Liver (tissue), 3 donors: ENCODE results near the gene UTP4.

Experiments used
- NR2F2 ChIP-seq: IDR thresholded peaks from 2 replicates; pipeline ENCODE4 v1.6.1; 2016; ENCODE audit warnings: antibody characterized with exemption
- TF ChIP-seq, protein P1 (sequence below): fragments of 150-350 bp; IDR thresholded peaks from 2 replicates; pipeline ENCODE4 v1.5.1; 2017; ENCODE audit warnings: improper control_type of control experiment, low read depth, low read length; ENCODE audit not compliant: missing input control
- TF ChIP-seq, protein P2 (sequence below): IDR thresholded peaks from 2 replicates; pipeline ENCODE4 v1.6.1; 2016; ENCODE audit warnings: antibody characterized with exemption, mild to moderate bottlenecking
- donor health status: healthy.
- donor health status: healthy.

DNA sequence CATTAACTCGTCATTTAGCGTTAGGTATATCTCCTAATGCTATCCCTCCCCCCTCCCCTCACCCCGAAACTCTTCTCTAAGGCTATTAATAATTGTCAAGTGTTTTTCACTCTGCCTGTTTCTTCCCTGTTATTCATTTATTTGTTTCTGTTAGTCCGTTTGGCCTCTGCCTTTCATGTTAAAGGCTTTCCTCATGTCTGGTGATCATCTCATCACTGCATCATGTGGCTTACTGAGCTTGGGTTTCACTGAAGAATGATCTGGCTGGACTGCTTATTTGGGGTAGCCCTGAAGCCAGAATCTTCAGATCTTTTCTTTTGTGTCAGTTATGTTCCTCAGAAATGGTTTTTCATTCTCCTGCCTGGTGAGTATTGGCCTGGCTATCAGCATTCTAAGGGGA lies 9.5 kb downstream of the UTP4 start:
- TF ChIP-seq, protein P1, sequence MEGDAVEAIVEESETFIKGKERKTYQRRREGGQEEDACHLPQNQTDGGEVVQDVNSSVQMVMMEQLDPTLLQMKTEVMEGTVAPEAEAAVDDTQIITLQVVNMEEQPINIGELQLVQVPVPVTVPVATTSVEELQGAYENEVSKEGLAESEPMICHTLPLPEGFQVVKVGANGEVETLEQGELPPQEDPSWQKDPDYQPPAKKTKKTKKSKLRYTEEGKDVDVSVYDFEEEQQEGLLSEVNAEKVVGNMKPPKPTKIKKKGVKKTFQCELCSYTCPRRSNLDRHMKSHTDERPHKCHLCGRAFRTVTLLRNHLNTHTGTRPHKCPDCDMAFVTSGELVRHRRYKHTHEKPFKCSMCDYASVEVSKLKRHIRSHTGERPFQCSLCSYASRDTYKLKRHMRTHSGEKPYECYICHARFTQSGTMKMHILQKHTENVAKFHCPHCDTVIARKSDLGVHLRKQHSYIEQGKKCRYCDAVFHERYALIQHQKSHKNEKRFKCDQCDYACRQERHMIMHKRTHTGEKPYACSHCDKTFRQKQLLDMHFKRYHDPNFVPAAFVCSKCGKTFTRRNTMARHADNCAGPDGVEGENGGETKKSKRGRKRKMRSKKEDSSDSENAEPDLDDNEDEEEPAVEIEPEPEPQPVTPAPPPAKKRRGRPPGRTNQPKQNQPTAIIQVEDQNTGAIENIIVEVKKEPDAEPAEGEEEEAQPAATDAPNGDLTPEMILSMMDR: no peak
- TF ChIP-seq, protein P2, sequence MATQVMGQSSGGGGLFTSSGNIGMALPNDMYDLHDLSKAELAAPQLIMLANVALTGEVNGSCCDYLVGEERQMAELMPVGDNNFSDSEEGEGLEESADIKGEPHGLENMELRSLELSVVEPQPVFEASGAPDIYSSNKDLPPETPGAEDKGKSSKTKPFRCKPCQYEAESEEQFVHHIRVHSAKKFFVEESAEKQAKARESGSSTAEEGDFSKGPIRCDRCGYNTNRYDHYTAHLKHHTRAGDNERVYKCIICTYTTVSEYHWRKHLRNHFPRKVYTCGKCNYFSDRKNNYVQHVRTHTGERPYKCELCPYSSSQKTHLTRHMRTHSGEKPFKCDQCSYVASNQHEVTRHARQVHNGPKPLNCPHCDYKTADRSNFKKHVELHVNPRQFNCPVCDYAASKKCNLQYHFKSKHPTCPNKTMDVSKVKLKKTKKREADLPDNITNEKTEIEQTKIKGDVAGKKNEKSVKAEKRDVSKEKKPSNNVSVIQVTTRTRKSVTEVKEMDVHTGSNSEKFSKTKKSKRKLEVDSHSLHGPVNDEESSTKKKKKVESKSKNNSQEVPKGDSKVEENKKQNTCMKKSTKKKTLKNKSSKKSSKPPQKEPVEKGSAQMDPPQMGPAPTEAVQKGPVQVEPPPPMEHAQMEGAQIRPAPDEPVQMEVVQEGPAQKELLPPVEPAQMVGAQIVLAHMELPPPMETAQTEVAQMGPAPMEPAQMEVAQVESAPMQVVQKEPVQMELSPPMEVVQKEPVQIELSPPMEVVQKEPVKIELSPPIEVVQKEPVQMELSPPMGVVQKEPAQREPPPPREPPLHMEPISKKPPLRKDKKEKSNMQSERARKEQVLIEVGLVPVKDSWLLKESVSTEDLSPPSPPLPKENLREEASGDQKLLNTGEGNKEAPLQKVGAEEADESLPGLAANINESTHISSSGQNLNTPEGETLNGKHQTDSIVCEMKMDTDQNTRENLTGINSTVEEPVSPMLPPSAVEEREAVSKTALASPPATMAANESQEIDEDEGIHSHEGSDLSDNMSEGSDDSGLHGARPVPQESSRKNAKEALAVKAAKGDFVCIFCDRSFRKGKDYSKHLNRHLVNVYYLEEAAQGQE: no peak
- no peak for TF ChIP-seq NR2F2
